Astrocyte of the cerebellum (primary cell): ENCODE measurements around the gene MGST3.
A peak's percentile ranks its signal among the peaks of the same experiment; 100 is the strongest.
"Not testable (repeated sequence)": the region's sequence is repeated elsewhere in the genome, so short reads cannot be mapped to it uniquely, and the experiment has no call there.

Source experiments
- DNase-seq: peaks from one replicate; pipeline ENCODE4 v3.0.0-alpha.2; 2011; ENCODE audit warnings: low read depth
- H3K4me3 ChIP-seq: 2 replicates; pipeline ENCODE4 v1.5.1; 2011; ENCODE audit warnings: mild to moderate bottlenecking, low read depth, low read length, moderate library complexity
- CTCF ChIP-seq: IDR thresholded peaks from 2 replicates; pipeline ENCODE4 v1.5.1; 2012; ENCODE audit warnings: low read length, low read depth, moderate library complexity, mild to moderate bottlenecking; ENCODE audit errors: missing control alignments
- in situ Hi-C: cut with HindIII; loops from 2 replicates; pipeline ENCODE4 v1.10.0; 2017; ENCODE audit warnings: low sequenced_read_pairs

MGST3 gene

GRCh38 chr1:165630629-165631341 is at the start of gene MGST3:
TSS of gene MGST3 (plus strand) at chr1:165631234. CDS start at chr1:165649848, 18,614 bp downstream.
- DNase-seq, result peak; percentile 87
- no peak for TF ChIP-seq CTCF
- H3K4me3 ChIP-seq, result peak within 1 kb of the TSS; percentile 98
- in situ Hi-C loops, result no loop called here

GRCh38 chr1:165581926-165582325 is 49.1 kb upstream of the MGST3 start:
- no peak overlapping the region for H3K4me3 ChIP-seq
- TF ChIP-seq CTCF, result no peak
- DNase-seq, result no peak
- in situ Hi-C loops, result no loop called here

- DNase-seq, result no peak
- no peak for TF ChIP-seq CTCF
- in situ Hi-C loops, result no loop called here
- no peak overlapping the region for H3K4me3 ChIP-seq
Observed at GRCh38 chr1:165586398-165586797, 44.6 kb upstream of the MGST3 start.

GRCh38 chr1:165591391-165591790 is 39.6 kb upstream of the MGST3 start:
- H3K4me3 ChIP-seq, in situ Hi-C loops, DNase-seq: not testable (repeated sequence)

GRCh38 chr1:165592945-165593823 is 37.9 kb upstream of the MGST3 start:
- DNase-seq, result peak; percentile 74
- no peak overlapping the region for H3K4me3 ChIP-seq
- in situ Hi-C loops, result no loop called here
- TF ChIP-seq CTCF, result peak; percentile 85

- DNase-seq, result peak; percentile 18
- in situ Hi-C loops, result no loop called here
- no peak for TF ChIP-seq CTCF
- no peak overlapping the region for H3K4me3 ChIP-seq
Observed at GRCh38 chr1:165595246-165595938, 35.6 kb upstream of the MGST3 start.
